HepG2 (cell line): ENCODE data around the gene SNX21. TPM values are rescaled to one million over a fixed set of nuclear protein-coding genes. Genes with fewer than 3 reads are reported as not detected.

Source experiments
- ATAC-seq: fragments of 200-7000 bp; cut with Tn5 transposase; 3 replicates; pipeline ENCODE4 v1.9.1; 2020; ENCODE audit warnings: mild to moderate bottlenecking, moderate library complexity
- BruUV-seq: library from RNA; stranded (reverse); fragments of 400-500 nt; replicated peaks from 2 replicates; lab custom pipeline; 2021; lab: Mats Ljungman, UMichigan
- CTCF ChIA-PET: fragments of 300-600 bp; formaldehyde crosslinking; extraction: SDS; loops from one replicate; lab custom pipeline; 2021; ENCODE audit warnings: low total read pairs, inconsistent platforms, low intra/inter-chr PET ratio; lab: Yijun Ruan, JAX
- POLR2A ChIA-PET: fragments of 350-600 bp; sonication (Branson Sonifier 250); formaldehyde crosslinking; loops from one replicate; lab custom pipeline; 2020; ENCODE audit warnings: antibody characterized with exemption, inconsistent platforms; lab: Yijun Ruan, JAX
- DNase-seq: peaks from one replicate; pipeline ENCODE4 v3.0.0-alpha.2; 2015; ENCODE audit warnings: low spot score
- FAIRE-seq: peaks from 3 replicates; lab custom pipeline; 2011; peaks lifted over from hg19 to GRCh38; lab: Jason Lieb, UNC
- H2AFZ ChIP-seq: one replicate; pipeline ENCODE4 v1.6.1; 2011; ENCODE audit warnings: low read length, inconsistent platforms
- H3K27ac ChIP-seq: fragments of 300-600 bp; 3 replicates; pipeline ENCODE4 v1.8.0; 2011; ENCODE audit warnings: mixed run types, mild to moderate bottlenecking, mixed read lengths, low read length, inconsistent platforms; ENCODE audit not compliant: insufficient read depth; ENCODE audit errors: extremely low read length
- H3K27me3 ChIP-seq, 2 experiments: fragments of 200-600 bp in 1 of 2; 2 replicates in 1 of 2; 3 replicates in 1 of 2; pipeline versions ENCODE4 v1.6.0 to v1.8.0; 2011; ENCODE audit warnings: low read length in 2 of 2, mild to moderate bottlenecking in 2 of 2, moderate library complexity in 2 of 2, inconsistent platforms in 1 of 2; ENCODE audit not compliant: insufficient read depth in 2 of 2, control insufficient read depth in 1 of 2
- H3K36me3 ChIP-seq, 2 experiments: fragments of 200-600 bp in 1 of 2; replicated peaks in 1 of 2; 2 replicates in 1 of 2; 3 replicates in 1 of 2; pipeline versions ENCODE4 v1.5.1 to v1.8.0; 2011; ENCODE audit warnings: low read length in 2 of 2, inconsistent platforms in 1 of 2; ENCODE audit not compliant: insufficient read depth in 2 of 2, control insufficient read depth in 1 of 2
- H3K4me1 ChIP-seq: 2 replicates; pipeline ENCODE4 v1.5.1; 2012; ENCODE audit warnings: low read length, inconsistent platforms; ENCODE audit not compliant: insufficient read depth
- H3K4me2 ChIP-seq: 2 replicates; pipeline ENCODE4 v1.6.0; 2011; ENCODE audit warnings: low read depth, low read length, inconsistent platforms
- H3K4me3 ChIP-seq, 3 experiments: fragments of 200-600 bp in 1 of 3; sonication (generic), shearing (Covaris generic) in 1 of 3; replicated peaks in 1 of 3; 2 replicates each; pipeline ENCODE4 v1.5.1; 2011 to 2016; ENCODE audit warnings: low read length in 3 of 3, inconsistent platforms in 2 of 3, low read depth in 2 of 3, mild to moderate bottlenecking in 2 of 3, control low read depth in 1 of 3, mixed read lengths in 1 of 3; ENCODE audit not compliant: insufficient read depth in 1 of 3
- H3K79me2 ChIP-seq: one replicate; pipeline ENCODE4 v1.6.1; 2011; ENCODE audit warnings: low read length, inconsistent platforms; ENCODE audit not compliant: insufficient read depth
- H3K9ac ChIP-seq: 2 replicates; pipeline ENCODE4 v1.6.0; 2011; ENCODE audit warnings: mild to moderate bottlenecking, low read depth, low read length, inconsistent platforms; ENCODE audit not compliant: insufficient read depth
- H3K9me3 ChIP-seq: 2 replicates; pipeline ENCODE4 v1.5.1; 2012; ENCODE audit warnings: mild to moderate bottlenecking, low read length
- H4K20me1 ChIP-seq: 2 replicates; pipeline ENCODE4 v1.6.0; 2011; ENCODE audit warnings: inconsistent platforms, mild to moderate bottlenecking, low read length, moderate library complexity; ENCODE audit not compliant: insufficient read depth
- DPF2 ChIP-seq: sonication (generic); formaldehyde crosslinking; IDR thresholded peaks from 2 replicates; pipeline ENCODE4 v1.4.0; 2020; ENCODE audit warnings: mild to moderate bottlenecking, low read depth, missing genetic modification reagents, borderline replicate concordance
- HES4 ChIP-seq: sonication (generic); formaldehyde crosslinking; IDR thresholded peaks from 2 replicates; pipeline ENCODE4 v1.9.0; 2021; ENCODE audit warnings: mild to moderate bottlenecking, missing genetic modification reagents, borderline replicate concordance
- HHEX ChIP-seq: IDR thresholded peaks from 2 replicates; pipeline ENCODE4 v1.6.1; 2016; ENCODE audit warnings: control low read depth
- POLR2AphosphoS2 ChIP-seq: IDR thresholded peaks from 2 replicates; pipeline ENCODE4 v1.6.1; 2011; ENCODE audit warnings: low read depth, low read length, improper control_type of control experiment
- XBP1 ChIP-seq: sonication (generic); formaldehyde crosslinking; IDR thresholded peaks from 2 replicates; pipeline ENCODE4 v1.5.0; 2020; ENCODE audit warnings: missing genetic modification reagents
- ZNF570 ChIP-seq: sonication (generic); formaldehyde crosslinking; IDR thresholded peaks from 2 replicates; pipeline ENCODE4 v1.4.0; 2020; ENCODE audit warnings: mild to moderate bottlenecking, missing genetic modification reagents, borderline replicate concordance
- ZNF629 ChIP-seq: sonication (generic); formaldehyde crosslinking; conservative IDR thresholded peaks from 2 replicates; pipeline ENCODE4 v1.5.0; 2020; ENCODE audit warnings: missing genetic modification reagents
- ZNF773 ChIP-seq: sonication (generic); formaldehyde crosslinking; IDR thresholded peaks from 2 replicates; pipeline ENCODE4 v1.4.0; 2020; ENCODE audit warnings: missing genetic modification reagents, borderline replicate concordance
- ZNF850 ChIP-seq: sonication (generic); formaldehyde crosslinking; conservative IDR thresholded peaks from 2 replicates; pipeline ENCODE4 v1.9.0; 2021; ENCODE audit warnings: mild to moderate bottlenecking, missing genetic modification reagents
- WGBS: methylation state at CpG from one replicate; pipeline ENCODE4 v1.1.6; 2017; ENCODE audit warnings: low lambda C conversion rate; 5-methylcytosine and 5-hydroxymethylcytosine counted together
- in situ Hi-C: cut with HindIII; loops from 2 replicates; pipeline ENCODE4 v1.10.0; 2017; ENCODE audit warnings: low pct_unique_long_range_greater_than_20kb; ENCODE audit not compliant: extremely low pct_ligation_motif_present
- intact Hi-C: fragments of 100-400 bp; cut with micrococcal nuclease; formaldehyde crosslinking; loops from one replicate; pipeline ENCODE4 v1.10.0; 2022; ENCODE audit not compliant: unreplicated experiment
- polyA plus RNA-seq, 8 experiments: library from polyadenylated mRNA; depleted of rRNA in 3 of 8; stranded (reverse) in 7 of 8; unstranded in 1 of 8; fragments of >200 nt; fragmentation: Illumina TruSeq in 4 of 8; extraction: Trizol in 4 of 8; gene quantifications; 2 replicates each; pipeline versions ENCODE4 v1.2.1 to v1.2.3, GENCODE V29; 2011 to 2016; ENCODE audit warnings: low read depth in 4 of 8, missing spikeins in 1 of 8, mixed read lengths in 1 of 8; ENCODE audit not compliant: insufficient read depth in 1 of 8
- total RNA-seq, 5 experiments: library from RNA; depleted of rRNA; stranded (reverse); fragments of >200 nt; fragmentation: Illumina TruSeq; extraction: Trizol; gene quantifications; 2 replicates each; pipeline ENCODE4 v1.2.3, GENCODE V29; 2016; ENCODE audit warnings: low read depth in 1 of 5
- TF ChIP-seq, protein P1 (sequence below): sonication (generic); formaldehyde crosslinking; IDR thresholded peaks from 2 replicates; pipeline ENCODE4 v1.9.0; 2021; ENCODE audit warnings: missing genetic modification reagents, borderline replicate concordance
- TF ChIP-seq, protein P2 (sequence below): sonication (generic); formaldehyde crosslinking; IDR thresholded peaks from 2 replicates; pipeline ENCODE4 v1.4.0; 2020; ENCODE audit warnings: mild to moderate bottlenecking, missing genetic modification reagents

The SNX21 gene
- total and polyA plus RNA-seq, 2 of the 13 experiments (the other 11 are each of a cell fraction or from before 2014, with no cell fraction given) = 7.7 to 12.8 TPM

DNA sequence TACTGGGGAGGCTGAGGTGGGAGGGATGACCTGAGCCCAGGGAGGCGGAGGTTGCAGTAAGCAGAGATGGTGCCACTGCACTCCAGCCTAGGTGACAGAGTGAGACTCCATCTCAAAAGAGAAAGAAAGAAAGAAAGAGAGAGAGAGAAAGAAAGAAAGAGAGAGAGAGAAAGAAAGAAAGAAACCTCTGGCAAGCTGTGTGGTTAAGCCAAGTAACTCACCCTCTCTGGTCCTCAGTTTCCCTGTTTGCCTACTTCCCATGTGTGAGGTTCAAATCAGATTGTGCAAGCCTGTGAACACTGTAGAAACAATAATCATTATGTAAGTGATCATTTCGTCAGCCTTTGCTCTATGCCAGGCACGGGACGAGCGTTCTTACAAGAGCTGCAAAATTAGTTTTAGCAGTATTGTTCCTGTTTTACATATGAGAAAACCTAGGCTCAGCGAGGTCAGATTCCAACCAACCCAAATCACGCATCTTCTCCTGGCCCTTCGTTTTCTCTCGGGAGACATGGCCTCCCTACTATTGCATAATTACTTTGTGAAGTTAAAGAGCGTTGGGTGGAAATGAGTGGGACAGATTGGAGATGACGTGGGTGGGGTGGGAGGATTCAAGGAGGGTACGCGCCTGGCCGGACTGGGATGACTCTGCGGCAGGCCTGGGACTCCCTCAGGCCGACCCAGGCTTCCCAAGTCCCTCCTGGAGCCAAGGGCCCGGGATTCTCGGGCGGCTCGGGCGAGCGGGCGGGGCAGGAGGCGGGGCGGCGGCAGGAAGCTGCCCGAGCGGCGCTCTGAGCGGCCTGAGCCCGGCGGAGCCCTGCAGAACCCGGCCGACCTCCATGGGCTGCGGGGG, at the start of gene SNX21 (continued):
- TF ChIP-seq, protein P1, sequence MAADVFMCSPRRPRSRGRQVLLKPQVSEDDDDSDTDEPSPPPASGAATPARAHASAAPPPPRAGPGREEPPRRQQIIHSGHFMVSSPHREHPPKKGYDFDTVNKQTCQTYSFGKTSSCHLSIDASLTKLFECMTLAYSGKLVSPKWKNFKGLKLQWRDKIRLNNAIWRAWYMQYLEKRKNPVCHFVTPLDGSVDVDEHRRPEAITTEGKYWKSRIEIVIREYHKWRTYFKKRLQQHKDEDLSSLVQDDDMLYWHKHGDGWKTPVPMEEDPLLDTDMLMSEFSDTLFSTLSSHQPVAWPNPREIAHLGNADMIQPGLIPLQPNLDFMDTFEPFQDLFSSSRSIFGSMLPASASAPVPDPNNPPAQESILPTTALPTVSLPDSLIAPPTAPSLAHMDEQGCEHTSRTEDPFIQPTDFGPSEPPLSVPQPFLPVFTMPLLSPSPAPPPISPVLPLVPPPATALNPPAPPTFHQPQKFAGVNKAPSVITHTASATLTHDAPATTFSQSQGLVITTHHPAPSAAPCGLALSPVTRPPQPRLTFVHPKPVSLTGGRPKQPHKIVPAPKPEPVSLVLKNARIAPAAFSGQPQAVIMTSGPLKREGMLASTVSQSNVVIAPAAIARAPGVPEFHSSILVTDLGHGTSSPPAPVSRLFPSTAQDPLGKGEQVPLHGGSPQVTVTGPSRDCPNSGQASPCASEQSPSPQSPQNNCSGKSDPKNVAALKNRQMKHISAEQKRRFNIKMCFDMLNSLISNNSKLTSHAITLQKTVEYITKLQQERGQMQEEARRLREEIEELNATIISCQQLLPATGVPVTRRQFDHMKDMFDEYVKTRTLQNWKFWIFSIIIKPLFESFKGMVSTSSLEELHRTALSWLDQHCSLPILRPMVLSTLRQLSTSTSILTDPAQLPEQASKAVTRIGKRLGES (CRISPR knock-in tag) = peak; percentile 18; the same call in 1 of the 2 replicates
- TF ChIP-seq XBP1 (CRISPR knock-in tag) = no peak
- TF ChIP-seq HES4 (CRISPR knock-in tag) = peak; percentile 12; the same call in 1 of the 2 replicates
- TF ChIP-seq POLR2AphosphoS2 = no peak
- peak; percentile 38; the same call in 1 of the 2 replicates for TF ChIP-seq HHEX (CRISPR knock-in tag)

DNA sequence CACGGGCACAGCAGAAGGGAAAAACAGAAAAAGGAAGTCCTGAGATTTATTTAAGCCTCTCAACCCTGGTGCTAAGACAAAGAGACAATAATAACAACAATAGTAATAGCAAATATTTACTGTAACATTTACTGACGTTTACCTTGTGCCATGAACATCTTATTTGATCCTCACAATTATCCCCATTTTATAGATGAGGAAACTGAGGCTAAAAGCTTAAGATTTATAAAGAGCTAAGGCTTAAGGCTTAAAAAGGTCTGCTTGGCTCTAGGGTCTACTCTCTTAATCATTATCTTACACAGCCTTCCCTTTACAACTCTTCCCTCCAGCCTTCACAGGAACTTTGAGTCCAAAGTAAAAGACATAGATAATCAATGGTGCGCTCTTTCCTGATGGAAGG, 45.2 kb upstream of the SNX21 start:
- ATAC-seq = no peak
- Histone ChIP-seq H2AFZ (no peak overlapping the region), H3K9me3 (no peaks in the 10 kb centered on the region), H3K4me2 (no peak overlapping the region), H3K9ac (no peak overlapping the region), H3K27me3 (peaks cover 0 to 25% of the 10 kb centered on the region in 2 experiments; a peak in 2 of 5 replicates), H3K27ac (no peak overlapping the region), H3K36me3 (no peaks in the 10 kb centered on the region), H3K4me3 (no peak overlapping the region), H3K79me2 (peaks cover 11% of the 10 kb centered on the region), H3K4me1 (peaks cover 9% of the 10 kb centered on the region), H4K20me1 (no peaks in the 10 kb centered on the region)
- DNase-seq = no peak
- POLR2A ChIA-PET = no interaction called here
- WGBS = 2% methylated on average over 3 of the region's 3 CpGs
- CTCF ChIA-PET = no interaction called here
- in situ Hi-C loops (loop anchor here (25.0 kb wide), 1 partner anchor 574 kb away; no protein-coding TSS in a partner anchor), intact Hi-C loops (no loop called here)
- no peak for FAIRE-seq
- no TSS peak for BruUV-seq
- peak; percentile 76 for TF ChIP-seq ZNF629 (CRISPR knock-in tag)
- TF ChIP-seq, protein P2, sequence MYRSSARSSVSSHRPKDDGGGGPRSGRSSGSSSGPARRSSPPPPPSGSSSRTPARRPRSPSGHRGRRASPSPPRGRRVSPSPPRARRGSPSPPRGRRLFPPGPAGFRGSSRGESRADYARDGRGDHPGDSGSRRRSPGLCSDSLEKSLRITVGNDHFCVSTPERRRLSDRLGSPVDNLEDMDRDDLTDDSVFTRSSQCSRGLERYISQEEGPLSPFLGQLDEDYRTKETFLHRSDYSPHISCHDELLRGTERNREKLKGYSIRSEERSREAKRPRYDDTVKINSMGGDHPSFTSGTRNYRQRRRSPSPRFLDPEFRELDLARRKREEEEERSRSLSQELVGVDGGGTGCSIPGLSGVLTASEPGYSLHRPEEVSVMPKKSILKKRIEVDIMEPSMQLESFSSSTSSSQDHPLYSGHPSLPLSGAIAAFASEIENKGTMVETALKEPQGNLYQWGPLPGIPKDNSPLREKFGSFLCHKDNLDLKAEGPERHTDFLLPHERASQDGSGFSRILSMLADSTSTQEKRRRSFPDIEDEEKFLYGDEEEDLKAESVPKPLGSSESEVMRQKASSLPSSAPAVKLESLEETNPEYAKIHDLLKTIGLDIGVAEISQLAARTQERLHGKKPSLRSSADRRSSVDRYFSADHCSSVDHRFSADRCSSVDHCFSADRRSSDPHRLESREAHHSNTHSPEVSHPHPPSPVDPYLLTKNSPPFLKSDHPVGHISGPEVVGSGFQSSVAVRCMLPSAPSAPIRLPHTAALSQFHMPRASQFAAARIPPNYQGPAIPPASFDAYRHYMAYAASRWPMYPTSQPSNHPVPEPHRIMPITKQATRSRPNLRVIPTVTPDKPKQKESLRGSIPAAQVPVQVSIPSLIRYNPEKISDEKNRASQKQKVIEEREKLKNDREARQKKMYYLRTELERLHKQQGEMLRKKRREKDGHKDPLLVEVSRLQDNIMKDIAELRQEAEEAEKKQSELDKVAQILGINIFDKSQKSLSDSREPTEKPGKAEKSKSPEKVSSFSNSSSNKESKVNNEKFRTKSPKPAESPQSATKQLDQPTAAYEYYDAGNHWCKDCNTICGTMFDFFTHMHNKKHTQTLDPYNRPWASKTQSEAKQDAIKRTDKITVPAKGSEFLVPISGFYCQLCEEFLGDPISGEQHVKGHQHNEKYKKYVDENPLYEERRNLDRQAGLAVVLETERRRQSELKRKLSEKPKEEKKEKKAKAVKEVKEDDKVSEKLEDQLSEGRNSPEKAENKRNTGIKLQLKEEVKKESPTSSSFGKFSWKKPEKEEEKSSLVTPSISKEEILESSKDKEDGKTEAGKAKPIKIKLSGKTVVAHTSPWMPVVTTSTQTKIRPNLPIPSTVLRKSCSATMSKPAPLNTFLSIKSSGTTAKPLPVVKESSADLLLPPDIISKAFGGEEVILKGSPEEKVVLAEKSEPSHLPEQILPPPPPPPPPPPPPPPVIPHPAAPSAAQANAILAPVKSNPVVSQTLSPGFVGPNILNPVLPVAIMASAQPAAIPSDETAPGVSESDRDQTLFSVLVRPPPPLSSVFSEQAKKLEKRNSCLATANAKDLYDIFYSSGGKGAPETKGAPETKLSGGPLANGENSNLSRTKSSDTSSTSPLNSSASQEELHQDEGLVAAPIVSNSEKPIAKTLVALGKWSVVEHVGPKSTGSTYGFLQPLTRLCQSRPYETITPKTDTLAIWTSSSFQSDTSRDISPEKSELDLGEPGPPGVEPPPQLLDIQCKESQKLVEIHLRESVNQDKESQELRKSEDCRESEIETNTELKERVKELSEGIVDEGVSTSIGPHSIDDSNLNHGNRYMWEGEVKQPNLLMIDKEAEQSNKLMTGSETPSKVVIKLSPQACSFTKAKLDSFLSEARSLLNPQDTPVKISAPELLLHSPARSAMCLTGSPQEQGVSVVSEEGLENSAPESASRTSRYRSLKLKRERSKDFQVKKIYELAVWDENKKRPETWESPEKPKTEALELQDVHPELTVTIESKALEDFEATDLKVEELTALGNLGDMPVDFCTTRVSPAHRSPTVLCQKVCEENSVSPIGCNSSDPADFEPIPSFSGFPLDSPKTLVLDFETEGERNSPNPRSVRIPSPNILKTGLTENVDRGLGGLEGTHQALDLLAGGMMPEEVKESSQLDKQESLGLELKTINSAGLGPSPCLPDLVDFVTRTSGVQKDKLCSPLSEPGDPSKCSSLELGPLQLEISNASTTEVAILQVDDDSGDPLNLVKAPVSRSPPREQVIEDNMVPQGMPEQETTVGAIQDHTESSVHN (CRISPR knock-in tag) = no peak
- no peak for TF ChIP-seq DPF2
- TF ChIP-seq ZNF850 = no peak
- TF ChIP-seq ZNF570 (CRISPR knock-in tag) = no peak
- TF ChIP-seq ZNF773 (CRISPR knock-in tag) = no peak
